ENCODE data around the gene FEN1. TPM values are rescaled to one million over a fixed set of nuclear protein-coding genes. Genes with fewer than 3 reads are reported as not detected.

FEN1 gene
- total and polyA plus RNA-seq, 2 of the 13 experiments (the other 11 are each of a cell fraction or from before 2014, with no cell fraction given) = 12.4 to 102 TPM

- Histone ChIP-seq H4K20me1 (ENCODE audit: insufficient read depth, low read length) (no peaks in the 10 kb centered on the region), H3K9me3 (ENCODE audit: low read length) (no peaks in the 10 kb centered on the region), H3K9ac (ENCODE audit: insufficient read depth, low read depth, low read length) (peak overlapping the region; percentile 77), H2AFZ (ENCODE audit: low read length) (peak overlapping the region; percentile 60), H3K4me2 (ENCODE audit: low read depth, low read length) (peak overlapping the region; percentile 95), H3K4me3 (replicated peaks in 1 of 3; ENCODE audit: insufficient read depth in 1 of 3, low read depth in 2 of 3, low read length in 3 of 3) (peak overlapping the region; percentile 59 to 94 (median 60)), H3K36me3 (replicated peaks in 1 of 2; ENCODE audit: control insufficient read depth in 1 of 2, insufficient read depth in 2 of 2, low read length in 2 of 2) (peaks cover 1 to 10% of the 10 kb centered on the region in 2 experiments), H3K4me1 (ENCODE audit: insufficient read depth, low read length) (peaks cover 52% of the 10 kb centered on the region), H3K27me3 (ENCODE audit: control insufficient read depth in 1 of 2, insufficient read depth in 2 of 2, low read length in 2 of 2) (no peaks in the 10 kb centered on the region; a peak in 1 of 5 replicates), H3K79me2 (ENCODE audit: insufficient read depth, low read length) (peaks cover 25% of the 10 kb centered on the region), H3K27ac (ENCODE audit: extremely low read length, insufficient read depth, low read length) (peak overlapping the region; percentile 99)
- intact Hi-C loops (cut with micrococcal nuclease; ENCODE audit: unreplicated experiment) = no loop called here
- ATAC-seq = no peak
- peak; percentile 43 for DNase-seq (ENCODE audit: low spot score)
- BruUV-seq (replicated peaks) = TSS peak; percentile 58
- FAIRE-seq = no peak
- TF ChIP-seq NR2F1 (CRISPR knock-in tag; IDR thresholded peaks at IDR 0.05) = peak in 1 of 2 experiments; percentile 32; a peak in 1 of 4 replicates
- TF ChIP-seq HMG20B (CRISPR knock-in tag; conservative IDR thresholded peaks at IDR 0.05) = 0 out of 2 replicates have a peak, but pooled peaks have one; percentile 42
- TF ChIP-seq HMG20A (CRISPR knock-in tag; IDR thresholded peaks at IDR 0.05; ENCODE audit: borderline replicate concordance) = 0 out of 2 replicates have a peak, but pooled peaks have one; percentile 10
- peak; percentile 93 for TF ChIP-seq GFI1 (CRISPR knock-in tag; IDR thresholded peaks at IDR 0.05; ENCODE audit: borderline replicate concordance)
- peak; percentile 53; the same call in 1 of the 2 replicates for TF ChIP-seq PHF21A (CRISPR knock-in tag; IDR thresholded peaks at IDR 0.05)
- no peak for TF ChIP-seq ZNF18 (CRISPR knock-in tag; IDR thresholded peaks at IDR 0.05; ENCODE audit: insufficient replicate concordance)
- TF ChIP-seq NFYC (CRISPR knock-in tag; IDR thresholded peaks at IDR 0.05) = no peak
- 0 out of 2 replicates have a peak, but pooled peaks have one; percentile 35 for TF ChIP-seq TCF7 (IDR thresholded peaks at IDR 0.05; ENCODE audit: low read depth)
- no peak for TF ChIP-seq GMEB1 (CRISPR knock-in tag; IDR thresholded peaks at IDR 0.05; ENCODE audit: borderline replicate concordance)
- TF ChIP-seq NKX3-1 (CRISPR knock-in tag; IDR thresholded peaks at IDR 0.05) = 0 out of 2 replicates have a peak, but pooled peaks have one; percentile 35
- peak; percentile 35 for TF ChIP-seq TEAD3 (CRISPR knock-in tag; optimal IDR thresholded peaks at IDR 0.05; ENCODE audit: borderline replicate concordance)
- 14% methylated on average over 6 of the region's 6 CpGs for WGBS (ENCODE audit: low lambda C conversion rate)
- in situ Hi-C loops (cut with HindIII; ENCODE audit: extremely low pct_ligation_motif_present, low pct_unique_long_range_greater_than_20kb) = no loop called here
- POLR2A ChIA-PET = interaction anchor here (0.8 to 5.8 kb wide), 8 partner anchors 11 to 155 kb away, joined by 3 to 50 read pairs (median 10); partner anchors contain the start of genes FADS2, FEN1, FTH1 and TMEM258
- CTCF ChIA-PET (ENCODE audit: low intra/inter-chr PET ratio, low total read pairs) = interaction anchor here (1.0 to 1.3 kb wide), 2 partner anchors 11 to 21 kb away, joined by 3 to 6 read pairs; no protein-coding TSS in a partner anchor
Observed at GRCh38 chr11:61817471-61818202, 24.9 kb downstream of the FEN1 start.
